ENCODE data around the gene METTL24. TPM values are rescaled to one million over a fixed set of nuclear protein-coding genes. Genes with fewer than 3 reads are reported as not detected.
"Not testable (repeated sequence)": the region's sequence is repeated elsewhere in the genome, so short reads cannot be mapped to it uniquely, and the experiment has no call there.

The METTL24 gene
- total RNA-seq, 1 donor from 2014 or later: 0.67 TPM

DNA sequence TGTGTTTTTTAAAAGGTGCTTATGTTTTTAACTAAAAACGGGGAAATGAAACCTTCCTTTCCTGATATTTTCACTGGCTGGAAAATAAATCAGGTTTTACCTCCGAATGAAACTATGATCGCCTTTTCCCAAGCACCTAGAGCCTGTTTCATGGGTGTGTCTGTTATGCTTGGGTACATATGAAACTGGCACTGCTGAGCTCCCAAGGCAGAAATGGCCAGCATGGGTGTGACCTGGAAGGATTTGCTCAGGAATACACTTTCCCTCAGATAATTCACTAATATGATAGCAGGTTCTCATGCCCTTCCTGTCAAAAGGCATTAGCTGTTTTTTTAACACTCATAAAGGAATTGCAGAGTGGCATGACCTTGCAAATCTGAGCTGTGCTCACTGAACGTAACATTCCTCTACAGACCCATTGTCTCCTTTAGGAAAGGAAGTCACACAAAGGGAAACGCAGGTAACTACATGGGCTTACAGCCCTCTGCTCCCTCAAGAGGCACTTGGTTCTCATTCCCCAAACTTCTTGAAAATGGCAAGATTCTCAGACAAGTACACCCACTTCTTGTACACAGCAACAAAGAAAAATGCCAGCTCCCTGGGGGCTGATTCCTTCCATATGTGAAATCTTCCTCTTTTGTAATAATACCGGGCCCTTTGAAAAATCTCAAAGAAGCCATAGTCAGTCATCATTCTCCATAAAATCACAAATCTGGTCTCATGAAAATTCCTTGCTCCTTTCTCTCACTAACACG, 72.7 kb downstream of the METTL24 start:
- H3K4me3 Mint-ChIP-seq (ENCODE audit: unreplicated experiment): no peak overlapping the region
- H3K27ac Mint-ChIP-seq (ENCODE audit: unreplicated experiment): no peak overlapping the region
- peaks cover 2% of the 10 kb centered on the region for H3K36me3 Mint-ChIP-seq (ENCODE audit: low read depth)

DNA sequence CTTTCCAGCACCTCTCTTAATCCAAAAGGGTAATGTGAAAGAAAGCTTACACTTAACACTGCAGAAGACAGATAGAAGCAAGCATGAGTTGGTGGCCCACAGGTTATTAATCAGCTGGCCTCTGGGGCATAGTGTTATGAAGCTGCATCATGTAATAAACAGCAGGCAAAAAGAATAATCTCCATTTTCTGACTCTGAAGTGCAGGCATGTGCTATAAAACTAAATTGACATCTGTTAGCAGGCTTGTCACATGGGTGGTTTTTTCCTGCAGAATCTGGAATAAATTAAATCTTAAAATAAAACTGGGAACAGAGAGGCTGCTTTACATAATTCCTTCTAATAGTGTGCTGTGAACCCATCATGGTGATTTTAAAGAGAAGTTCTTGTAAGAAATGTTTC, 73.3 kb downstream of the METTL24 start:
- Mint-ChIP-seq H3K27ac (ENCODE audit: unreplicated experiment) (no peak overlapping the region), H3K9me3 (ENCODE audit: low read depth) (peaks cover 4% of the 10 kb centered on the region), H3K4me3 (ENCODE audit: unreplicated experiment) (no peak overlapping the region), H3K36me3 (ENCODE audit: low read depth) (no peaks in the 10 kb centered on the region), H3K27me3 (ENCODE audit: low read depth) (peaks cover 17% of the 10 kb centered on the region), H3K4me1 (ENCODE audit: low read depth) (peaks cover 3% of the 10 kb centered on the region)
- TF ChIP-seq, protein P1, sequence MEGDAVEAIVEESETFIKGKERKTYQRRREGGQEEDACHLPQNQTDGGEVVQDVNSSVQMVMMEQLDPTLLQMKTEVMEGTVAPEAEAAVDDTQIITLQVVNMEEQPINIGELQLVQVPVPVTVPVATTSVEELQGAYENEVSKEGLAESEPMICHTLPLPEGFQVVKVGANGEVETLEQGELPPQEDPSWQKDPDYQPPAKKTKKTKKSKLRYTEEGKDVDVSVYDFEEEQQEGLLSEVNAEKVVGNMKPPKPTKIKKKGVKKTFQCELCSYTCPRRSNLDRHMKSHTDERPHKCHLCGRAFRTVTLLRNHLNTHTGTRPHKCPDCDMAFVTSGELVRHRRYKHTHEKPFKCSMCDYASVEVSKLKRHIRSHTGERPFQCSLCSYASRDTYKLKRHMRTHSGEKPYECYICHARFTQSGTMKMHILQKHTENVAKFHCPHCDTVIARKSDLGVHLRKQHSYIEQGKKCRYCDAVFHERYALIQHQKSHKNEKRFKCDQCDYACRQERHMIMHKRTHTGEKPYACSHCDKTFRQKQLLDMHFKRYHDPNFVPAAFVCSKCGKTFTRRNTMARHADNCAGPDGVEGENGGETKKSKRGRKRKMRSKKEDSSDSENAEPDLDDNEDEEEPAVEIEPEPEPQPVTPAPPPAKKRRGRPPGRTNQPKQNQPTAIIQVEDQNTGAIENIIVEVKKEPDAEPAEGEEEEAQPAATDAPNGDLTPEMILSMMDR (IDR thresholded peaks at IDR 0.05): no peak
- DNase-seq (ENCODE audit: low spot score): no peak

More for the DNA sequence above, 72.7 kb downstream of the METTL24 start:
- peaks cover 9% of the 10 kb centered on the region for H3K9me3 Mint-ChIP-seq (ENCODE audit: low read depth)
- TF ChIP-seq, protein P1 (IDR thresholded peaks at IDR 0.05): no peak
- peaks cover 3% of the 10 kb centered on the region for H3K4me1 Mint-ChIP-seq (ENCODE audit: low read depth)
- no peak for DNase-seq (ENCODE audit: low spot score)
- peaks cover 22% of the 10 kb centered on the region for H3K27me3 Mint-ChIP-seq (ENCODE audit: low read depth)

DNA sequence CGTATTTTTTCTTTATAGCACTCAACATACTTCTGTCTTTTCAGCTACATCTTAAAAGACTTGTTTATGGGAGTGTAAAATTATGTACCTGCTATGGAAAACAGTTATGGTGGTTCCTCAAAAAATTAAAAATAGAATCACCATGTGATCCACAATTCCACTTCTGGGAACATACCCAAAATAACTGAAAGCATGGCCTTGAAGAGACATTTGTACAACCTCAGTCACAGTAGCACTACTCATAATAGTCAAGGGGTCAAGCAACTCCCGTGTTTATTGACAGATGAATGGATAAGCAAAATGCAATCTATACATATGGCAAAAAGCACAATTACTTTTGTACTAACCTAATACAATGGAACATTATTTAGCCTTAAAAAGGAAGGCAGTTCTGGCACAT, 74.5 kb downstream of the METTL24 start:
- Mint-ChIP-seq H3K9me3 (ENCODE audit: low read depth) (peaks cover 4% of the 10 kb centered on the region), H3K27ac (ENCODE audit: unreplicated experiment) (no peak overlapping the region), H3K4me1 (ENCODE audit: low read depth) (peaks cover 3% of the 10 kb centered on the region), H3K36me3 (ENCODE audit: low read depth) (peaks cover 3% of the 10 kb centered on the region), H3K27me3 (ENCODE audit: low read depth) (peaks cover 15% of the 10 kb centered on the region), H3K4me3 (ENCODE audit: unreplicated experiment) (no peak overlapping the region)
- no peak for DNase-seq (ENCODE audit: low spot score)
- TF ChIP-seq, protein P1 (IDR thresholded peaks at IDR 0.05): no peak

DNA sequence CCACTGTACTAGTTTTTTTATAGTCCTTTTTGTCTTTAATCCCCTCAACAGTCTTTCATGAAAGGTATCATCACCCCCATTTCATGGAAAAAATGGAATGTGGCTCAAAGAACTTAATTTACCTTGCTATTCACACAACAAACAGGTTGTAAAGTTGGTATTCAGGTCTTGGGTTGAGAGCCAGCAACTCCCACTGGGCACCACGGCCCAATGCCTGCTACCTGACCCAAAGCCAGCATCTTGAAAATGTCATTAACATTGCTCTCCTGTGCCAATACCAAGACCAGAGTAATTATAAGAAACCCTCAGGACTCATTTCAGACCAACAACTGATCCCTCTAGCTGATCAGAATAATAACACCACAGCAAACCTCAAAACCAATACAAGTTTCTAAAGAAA, 75.7 kb downstream of the METTL24 start:
- H3K4me3 Mint-ChIP-seq (ENCODE audit: unreplicated experiment): no peak overlapping the region
- peaks cover 3% of the 10 kb centered on the region for H3K36me3 Mint-ChIP-seq (ENCODE audit: low read depth)
- no peak for DNase-seq (ENCODE audit: low spot score)
- H3K27me3 Mint-ChIP-seq (ENCODE audit: low read depth): peaks cover 15% of the 10 kb centered on the region
- TF ChIP-seq, protein P1 (IDR thresholded peaks at IDR 0.05): no peak
- peaks cover 4% of the 10 kb centered on the region for H3K9me3 Mint-ChIP-seq (ENCODE audit: low read depth)
- H3K27ac Mint-ChIP-seq (ENCODE audit: unreplicated experiment): no peak overlapping the region
- H3K4me1 Mint-ChIP-seq (ENCODE audit: low read depth): peaks cover 3% of the 10 kb centered on the region

DNA sequence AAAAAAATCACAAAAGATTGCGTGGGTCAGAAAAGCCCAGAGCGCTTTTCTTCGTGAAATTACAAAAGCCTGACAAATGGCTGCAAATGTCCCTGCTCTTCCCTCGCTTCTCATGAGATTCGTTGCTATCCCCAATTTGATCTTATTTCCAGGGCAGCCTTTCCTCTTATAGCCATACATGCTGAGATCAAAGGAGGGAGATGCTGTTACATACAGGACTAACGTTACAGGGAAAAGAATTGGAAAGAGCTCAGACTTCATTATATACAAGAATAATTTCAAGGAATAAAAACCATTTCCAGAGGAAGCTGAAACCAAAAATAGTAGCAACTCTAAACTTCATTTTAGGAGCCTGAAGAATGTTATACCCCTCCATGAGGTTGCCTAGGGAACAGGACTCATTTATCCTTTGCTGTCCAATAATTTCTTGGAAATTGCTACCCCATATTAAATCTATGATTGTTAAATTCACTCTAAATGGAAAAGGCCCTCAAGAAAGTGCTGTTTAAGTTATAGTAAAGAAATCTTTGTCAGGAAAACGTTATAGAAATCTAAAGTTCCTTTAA, 81.0 kb downstream of the METTL24 start:
- peaks cover 5% of the 10 kb centered on the region for H3K36me3 Mint-ChIP-seq (ENCODE audit: low read depth)

DNA sequence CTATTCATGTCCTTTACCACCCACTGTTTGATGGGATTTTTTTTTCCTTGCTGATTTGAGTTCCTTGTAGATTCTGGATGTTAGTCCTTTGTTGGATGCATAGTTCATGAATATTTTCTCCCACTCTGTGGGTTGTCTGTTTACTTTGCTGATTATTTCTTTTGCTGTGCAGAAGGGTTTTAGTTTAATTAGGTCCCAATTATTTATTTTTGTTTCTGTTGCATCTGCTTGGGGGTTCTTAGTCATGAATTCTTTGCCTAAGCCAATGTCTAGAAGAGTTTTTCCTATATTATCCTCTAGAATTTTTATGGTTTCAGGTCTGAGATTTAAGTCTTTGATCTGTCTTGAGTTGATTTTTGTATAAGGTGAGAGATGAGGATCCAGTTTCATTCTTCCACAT, 85.4 kb downstream of the METTL24 start:
- H3K27me3 Mint-ChIP-seq (ENCODE audit: low read depth): peaks cover 24% of the 10 kb centered on the region
- not testable (repeated sequence) for H3K4me3 Mint-ChIP-seq (ENCODE audit: unreplicated experiment); H3K4me1 Mint-ChIP-seq (ENCODE audit: low read depth); H3K36me3 Mint-ChIP-seq (ENCODE audit: low read depth); DNase-seq (ENCODE audit: low spot score); H3K9me3 Mint-ChIP-seq (ENCODE audit: low read depth); H3K27ac Mint-ChIP-seq (ENCODE audit: unreplicated experiment)

More for the DNA sequence above, 81.0 kb downstream of the METTL24 start:
- Mint-ChIP-seq H3K27me3 (ENCODE audit: low read depth) (peaks cover 17% of the 10 kb centered on the region), H3K4me3 (ENCODE audit: unreplicated experiment) (no peak overlapping the region), H3K4me1 (ENCODE audit: low read depth) (no peaks in the 10 kb centered on the region), H3K9me3 (ENCODE audit: low read depth) (peaks cover 4% of the 10 kb centered on the region), H3K27ac (ENCODE audit: unreplicated experiment) (no peak overlapping the region)
- TF ChIP-seq, protein P1 (IDR thresholded peaks at IDR 0.05): no peak
- DNase-seq (ENCODE audit: low spot score): no peak

All from chondrocyte (in vitro differentiated cells).